Mucosa of descending colon (tissue), 3 donors: ENCODE results near the gene BCOR. TPM values are rescaled to one million over a fixed set of nuclear protein-coding genes. Genes with fewer than 3 reads are reported as not detected.

Source experiments
- ATAC-seq: fragments of 200-7000 bp; cut with Tn5 transposase; one replicate; pipeline ENCODE4 v1.9.1; 2020; ENCODE audit warnings: mild to moderate bottlenecking, moderate library complexity
- DNase-seq, 3 donors: peaks; one replicate each; pipeline ENCODE4 v3.0.0-alpha.2; 2020
- H3K36me3 ChIP-seq: fragments of 200-600 bp; one replicate; pipeline ENCODE4 v1.8.0; 2021; ENCODE audit warnings: low read depth, mild to moderate bottlenecking
- H3K4me1 ChIP-seq: fragments of 200-600 bp; one replicate; pipeline ENCODE4 v1.8.0; 2021; ENCODE audit warnings: low read depth, mild to moderate bottlenecking
- H3K4me3 ChIP-seq: fragments of 200-600 bp; one replicate; pipeline ENCODE4 v1.8.0; 2021; ENCODE audit warnings: mild to moderate bottlenecking
- H3K9me3 ChIP-seq: fragments of 200-600 bp; one replicate; pipeline ENCODE4 v1.8.0; 2021; ENCODE audit warnings: mild to moderate bottlenecking
- intact Hi-C, 2 donors: fragments of 100-400 bp; cut with DNase I in 1 of 2; cut with micrococcal nuclease in 1 of 2; formaldehyde crosslinking; loops; one replicate each; pipeline versions ENCODE4 v1.11.0 to v1.11.1; 2022; cut with DNase I, micrococcal nuclease
- total RNA-seq, 3 donors: library from RNA; stranded (reverse); fragmentation: NEBNext Ultra II Directional in 2 of 3; extraction: Animal tissue kit (Norgen Biotek cat#: 25700) in 2 of 3; gene quantifications; one replicate each; pipeline versions ENCODE4 v1.2.1 to v1.2.4, GENCODE V29; 2021 to 2023
- TF ChIP-seq, protein P1 (sequence below): fragments of 200-600 bp; IDR thresholded peaks from one replicate; pipeline ENCODE4 v1.8.0; 2022; ENCODE audit warnings: antibody characterized with exemption, mild to moderate bottlenecking
- donor health status: DM: no; HTN: no; CAD: no; lungs with moderate emphysema.
- donor health status: DM: no; HTN: no; CAD: no.
- donor health status: DM: no; HTN: yes; CAD: no.

Gene BCOR
- total RNA-seq, 3 donors from 2014 or later, result 18.7 to 26.3 (median 23.6) TPM

DNA sequence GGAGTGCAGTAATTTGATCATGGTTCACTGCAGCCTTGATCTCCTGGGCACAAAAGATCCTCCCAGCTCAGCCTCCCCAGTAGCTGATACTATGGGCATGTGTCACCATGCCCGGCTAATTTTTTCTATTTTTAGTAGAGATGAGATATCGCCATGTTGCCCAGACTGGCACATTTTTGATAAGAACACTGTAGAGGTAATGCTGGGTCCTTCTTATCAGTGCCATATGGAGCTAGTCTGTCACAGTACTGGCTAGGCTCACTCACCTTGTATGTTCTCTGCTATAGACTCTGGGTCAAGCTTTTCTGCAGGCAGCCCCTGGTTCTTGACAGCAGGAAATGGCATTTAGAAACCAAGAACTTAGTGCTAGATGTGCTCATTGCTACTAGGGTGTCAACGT, 53.9 kb downstream of the BCOR start:
- no peak overlapping the region for H3K4me3 ChIP-seq
- H3K9me3 ChIP-seq, result no peaks in the 10 kb centered on the region
- intact Hi-C loops, result no loop called here
- DNase-seq (no peak), ATAC-seq (no peak)
- TF ChIP-seq, protein P1, sequence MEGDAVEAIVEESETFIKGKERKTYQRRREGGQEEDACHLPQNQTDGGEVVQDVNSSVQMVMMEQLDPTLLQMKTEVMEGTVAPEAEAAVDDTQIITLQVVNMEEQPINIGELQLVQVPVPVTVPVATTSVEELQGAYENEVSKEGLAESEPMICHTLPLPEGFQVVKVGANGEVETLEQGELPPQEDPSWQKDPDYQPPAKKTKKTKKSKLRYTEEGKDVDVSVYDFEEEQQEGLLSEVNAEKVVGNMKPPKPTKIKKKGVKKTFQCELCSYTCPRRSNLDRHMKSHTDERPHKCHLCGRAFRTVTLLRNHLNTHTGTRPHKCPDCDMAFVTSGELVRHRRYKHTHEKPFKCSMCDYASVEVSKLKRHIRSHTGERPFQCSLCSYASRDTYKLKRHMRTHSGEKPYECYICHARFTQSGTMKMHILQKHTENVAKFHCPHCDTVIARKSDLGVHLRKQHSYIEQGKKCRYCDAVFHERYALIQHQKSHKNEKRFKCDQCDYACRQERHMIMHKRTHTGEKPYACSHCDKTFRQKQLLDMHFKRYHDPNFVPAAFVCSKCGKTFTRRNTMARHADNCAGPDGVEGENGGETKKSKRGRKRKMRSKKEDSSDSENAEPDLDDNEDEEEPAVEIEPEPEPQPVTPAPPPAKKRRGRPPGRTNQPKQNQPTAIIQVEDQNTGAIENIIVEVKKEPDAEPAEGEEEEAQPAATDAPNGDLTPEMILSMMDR, result no peak
- peaks cover 6% of the 10 kb centered on the region for H3K4me1 ChIP-seq
- H3K36me3 ChIP-seq, result no peaks in the 10 kb centered on the region

DNA sequence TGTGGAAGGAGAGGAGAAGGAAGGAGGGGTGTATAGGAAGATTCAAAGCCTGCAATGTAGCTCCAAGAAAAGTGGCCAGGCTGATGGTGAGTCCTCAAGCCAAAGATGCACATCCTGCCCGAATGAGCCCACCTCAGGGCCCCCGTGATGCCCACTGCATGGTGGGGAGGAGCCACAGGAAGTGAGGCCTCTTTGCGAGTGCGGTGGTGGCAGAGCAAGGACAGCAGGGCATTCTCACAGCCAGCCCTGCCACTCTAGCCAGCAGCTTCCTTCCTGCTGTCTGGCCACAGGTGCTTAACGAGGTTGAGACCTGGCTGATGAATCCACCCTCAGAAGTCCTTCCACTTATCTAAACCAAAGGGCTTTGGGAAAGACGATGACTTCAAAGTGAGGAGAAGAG, 55.8 kb downstream of the BCOR start:
- intact Hi-C loops, result no loop called here
- Histone ChIP-seq H3K4me3 (no peak overlapping the region), H3K4me1 (peaks cover 6% of the 10 kb centered on the region), H3K9me3 (no peaks in the 10 kb centered on the region), H3K36me3 (no peaks in the 10 kb centered on the region)
- TF ChIP-seq, protein P1, result no peak
- no peak for ATAC-seq
- no peak for DNase-seq

DNA sequence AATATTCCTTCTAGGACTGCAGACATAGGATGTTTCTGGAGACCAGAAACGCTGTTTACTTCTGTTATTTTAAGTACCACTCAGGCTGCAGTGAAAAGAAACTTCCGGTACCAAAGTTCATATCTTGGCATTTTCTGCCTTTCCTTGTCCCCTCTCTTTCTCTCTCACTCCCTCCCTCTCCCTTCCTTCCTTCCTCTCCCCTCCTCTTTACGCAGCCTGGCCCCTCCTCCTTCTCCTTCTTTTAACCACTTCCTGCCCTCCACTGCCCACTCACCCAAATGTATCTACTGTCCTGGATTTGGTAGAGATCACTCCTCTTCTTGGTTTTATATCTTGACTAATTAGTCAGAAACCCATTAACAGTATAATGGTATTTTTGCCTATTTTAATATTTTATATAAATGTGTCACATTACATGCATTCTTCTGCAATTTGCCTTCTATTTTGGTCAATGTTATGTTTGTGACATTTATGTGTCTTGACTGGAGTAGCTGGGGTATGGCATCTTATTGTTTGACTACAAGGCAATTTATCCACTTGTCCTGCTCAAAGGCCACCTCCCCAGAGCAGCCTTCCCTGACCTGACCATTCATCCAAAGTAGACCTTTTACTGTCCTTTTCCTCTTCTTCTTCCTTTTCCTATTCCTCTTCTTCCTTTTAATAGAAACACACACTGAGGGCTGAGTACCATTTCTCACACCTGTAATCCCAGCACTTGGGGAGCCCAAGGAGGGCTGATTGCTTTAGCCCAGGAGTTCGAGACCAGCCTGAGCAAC, 56.9 kb downstream of the BCOR start:
- intact Hi-C loops, result no loop called here
- Histone ChIP-seq H3K9me3 (no peaks in the 10 kb centered on the region), H3K4me1 (peaks cover 6% of the 10 kb centered on the region), H3K36me3 (no peaks in the 10 kb centered on the region), H3K4me3 (no peak overlapping the region)
- DNase-seq (no peak), ATAC-seq (peak; percentile 42)
- TF ChIP-seq, protein P1, result no peak

DNA sequence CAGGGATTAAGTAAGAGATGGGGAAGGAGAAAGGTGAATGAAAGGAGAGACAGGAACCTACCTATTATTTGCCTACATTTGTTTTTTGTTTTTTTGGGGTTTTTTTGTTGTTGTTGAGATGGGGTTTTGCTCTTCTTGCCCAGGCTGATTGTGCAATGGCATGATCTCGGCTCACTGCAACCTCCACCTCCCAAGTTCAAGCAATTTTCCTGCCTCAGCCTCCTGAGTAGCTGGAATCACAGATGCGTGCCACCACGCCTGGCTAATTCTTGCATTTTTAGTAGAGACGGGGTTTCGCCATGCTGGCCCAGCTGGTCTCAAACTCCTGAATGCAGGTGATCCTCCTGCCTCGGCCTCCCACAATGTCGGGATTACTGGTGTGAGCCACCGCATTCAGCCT, 57.9 kb downstream of the BCOR start:
- Histone ChIP-seq H3K36me3 (no peaks in the 10 kb centered on the region), H3K9me3 (no peaks in the 10 kb centered on the region), H3K4me1 (peaks cover 6% of the 10 kb centered on the region), H3K4me3 (no peak overlapping the region)
- ATAC-seq (no peak), DNase-seq (no peak)
- intact Hi-C loops, result no loop called here
- TF ChIP-seq, protein P1, result no peak

DNA sequence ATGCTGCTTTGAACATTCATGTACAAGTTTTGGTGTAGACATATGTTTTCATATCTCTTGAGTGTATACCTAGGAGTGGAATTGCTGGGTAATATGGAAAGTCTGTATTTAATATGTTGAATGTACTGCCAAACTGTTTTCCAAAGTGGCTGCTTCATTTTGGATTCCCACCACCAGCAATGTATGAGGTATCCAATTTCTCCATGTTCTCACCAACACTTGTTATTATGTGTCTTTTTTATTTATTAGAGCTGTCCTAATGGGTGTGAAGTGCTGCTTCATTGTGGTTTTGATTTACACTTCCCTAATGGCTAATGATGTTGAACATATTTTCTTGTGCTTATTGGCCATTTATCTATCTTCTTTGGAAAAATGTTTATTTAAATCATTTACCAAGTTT, 60.4 kb downstream of the BCOR start:
- Histone ChIP-seq H3K4me3 (no peak overlapping the region), H3K4me1 (peaks cover 6% of the 10 kb centered on the region), H3K36me3 (no peaks in the 10 kb centered on the region), H3K9me3 (no peaks in the 10 kb centered on the region)
- intact Hi-C loops, result no loop called here
- DNase-seq (no peak), ATAC-seq (no peak)
- TF ChIP-seq, protein P1, result no peak
